H1 (cell line): ENCODE data around the gene SMIM44. TPM values are rescaled to one million over a fixed set of nuclear protein-coding genes. Genes with fewer than 3 reads are reported as not detected.

Experiments used
- CTCF ChIA-PET: fragments of 300-600 bp; sonication (Branson Sonifier 250); formaldehyde crosslinking; loops from one replicate; lab custom pipeline; 2021; ENCODE audit not compliant: partially characterized antibody; lab: Charles Lee
- POLR2A ChIA-PET: fragments of 300-600 bp; sonication (Branson Sonifier 250); formaldehyde crosslinking; loops from one replicate; lab custom pipeline; 2021; ENCODE audit warnings: inconsistent platforms; ENCODE audit not compliant: partially characterized antibody; lab: Charles Lee
- DNase-seq, 2 experiments: peaks; one replicate each; pipeline versions ENCODE4 v3.0.0 to v3.0.0-alpha.2; 2010 to 2022; ENCODE audit warnings: low spot score in 2 of 2, low read depth in 1 of 2, mixed read lengths in 1 of 2
- FAIRE-seq: peaks from 2 replicates; lab custom pipeline; 2011; peaks lifted over from hg19 to GRCh38; lab: Jason Lieb, UNC
- H2AFZ ChIP-seq: 2 replicates; pipeline ENCODE4 v1.8.1; 2012; ENCODE audit warnings: low read length, inconsistent platforms
- H2AK5ac ChIP-seq: 2 replicates; pipeline ENCODE4 v1.6.1; 2013; ENCODE audit warnings: low read depth, low read length
- H2BK120ac ChIP-seq: replicated peaks from 2 replicates; pipeline ENCODE3; 2013; ENCODE audit warnings: low read depth, low read length, inconsistent platforms
- H2BK12ac ChIP-seq: 2 replicates; pipeline ENCODE4 v1.6.1; 2013; ENCODE audit warnings: low read depth, low read length
- H2BK15ac ChIP-seq: 2 replicates; pipeline ENCODE4 v1.6.1; 2013; ENCODE audit warnings: low read length
- H2BK20ac ChIP-seq: 2 replicates; pipeline ENCODE4 v1.6.1; 2013; ENCODE audit warnings: low read length
- H2BK5ac ChIP-seq: 2 replicates; pipeline ENCODE4 v1.6.1; 2013; ENCODE audit warnings: low read depth, low read length
- H3K14ac ChIP-seq: 2 replicates; pipeline ENCODE4 v1.6.1; 2013; ENCODE audit warnings: inconsistent platforms; ENCODE audit not compliant: insufficient read length
- H3K18ac ChIP-seq: 2 replicates; pipeline ENCODE4 v1.6.1; 2013; ENCODE audit warnings: low read length; ENCODE audit errors: extremely low read depth
- H3K23ac ChIP-seq: 2 replicates; pipeline ENCODE4 v1.6.1; 2013; ENCODE audit warnings: inconsistent platforms; ENCODE audit not compliant: insufficient read length
- H3K23me2 ChIP-seq: 2 replicates; pipeline ENCODE4 v1.6.1; 2013; ENCODE audit warnings: low read depth, low read length
- H3K27ac ChIP-seq: 2 replicates; pipeline ENCODE4 v1.6.1; 2011; ENCODE audit warnings: low read depth, low read length, inconsistent platforms
- H3K27me3 ChIP-seq, 4 experiments: replicated peaks in 1 of 4; 1 replicate in 1 of 4; 2 replicates in 3 of 4; pipeline versions ENCODE4 v1.6.1 to v1.8.1; 2011 to 2013; ENCODE audit warnings: low read length in 3 of 4, mild to moderate bottlenecking in 3 of 4, inconsistent platforms in 2 of 4, mixed read lengths in 2 of 4, moderate library complexity in 1 of 4; ENCODE audit not compliant: control insufficient read depth in 3 of 4, insufficient read depth in 3 of 4; ENCODE audit errors: extremely low read depth in 1 of 4
- H3K36me3 ChIP-seq, 4 experiments: 2 replicates each; pipeline versions ENCODE4 v1.6.1 to v1.8.1; 2011 to 2013; ENCODE audit warnings: mild to moderate bottlenecking in 4 of 4, low read length in 3 of 4, moderate library complexity in 2 of 4, control low read depth in 1 of 4, inconsistent platforms in 1 of 4; ENCODE audit not compliant: insufficient read depth in 4 of 4, control insufficient read depth in 2 of 4
- H3K4ac ChIP-seq: replicated peaks from 2 replicates; pipeline ENCODE3; 2013; ENCODE audit warnings: low read length, low read depth, mixed read lengths, inconsistent platforms; ENCODE audit not compliant: insufficient read length
- H3K4me1 ChIP-seq, 4 experiments: replicated peaks in 1 of 4; 1 replicate in 1 of 4; 2 replicates in 3 of 4; pipeline versions ENCODE4 v1.6.1 to v1.8.1; 2011 to 2013; ENCODE audit warnings: low read length in 3 of 4, inconsistent platforms in 2 of 4, mixed read lengths in 1 of 4; ENCODE audit not compliant: insufficient read depth in 4 of 4, control insufficient read depth in 3 of 4
- H3K4me2 ChIP-seq, 2 experiments: 2 replicates each; pipeline versions ENCODE4 v1.6.1 to v1.8.1; 2011 to 2013; ENCODE audit warnings: low read depth in 2 of 2, low read length in 2 of 2, control low read depth in 1 of 2, inconsistent platforms in 1 of 2, mild to moderate bottlenecking in 1 of 2; ENCODE audit not compliant: insufficient read depth in 1 of 2
- H3K4me3 ChIP-seq, 4 experiments: fragments of 200-600, 300-600 bp in 1 of 4; sonication (generic), shearing (Covaris generic), sonication (Bioruptor Twin) in 1 of 4; 2 replicates each; pipeline versions ENCODE4 v1.5.1 to v1.8.1; 2011 to 2016; ENCODE audit warnings: low read length in 4 of 4, low read depth in 3 of 4, control low read depth in 2 of 4, inconsistent platforms in 2 of 4, mild to moderate bottlenecking in 2 of 4, mixed read lengths in 1 of 4, moderate library complexity in 1 of 4; ENCODE audit not compliant: insufficient read depth in 2 of 4; ENCODE audit errors: extremely low read depth in 1 of 4
- H3K56ac ChIP-seq: replicated peaks from 2 replicates; pipeline ENCODE3; 2013; ENCODE audit warnings: low read depth, mild to moderate bottlenecking, mixed read lengths, low read length, inconsistent platforms; ENCODE audit not compliant: insufficient read length
- H3K79me1 ChIP-seq: 2 replicates; pipeline ENCODE4 v1.6.1; 2013; ENCODE audit warnings: low read depth, low read length, control low read depth
- H3K79me2 ChIP-seq, 2 experiments: 2 replicates each; pipeline versions ENCODE4 v1.6.1 to v1.8.1; 2012 to 2013; ENCODE audit warnings: low read length in 2 of 2, mild to moderate bottlenecking in 2 of 2, inconsistent platforms in 1 of 2; ENCODE audit not compliant: insufficient read depth in 2 of 2, control insufficient read depth in 1 of 2
- H3K9ac ChIP-seq, 4 experiments: replicated peaks in 1 of 4; 1 replicate in 1 of 4; 2 replicates in 3 of 4; pipeline versions ENCODE4 v1.6.1 to v1.8.1; 2011 to 2013; ENCODE audit warnings: low read depth in 3 of 4, low read length in 3 of 4, control low read depth in 2 of 4, mild to moderate bottlenecking in 2 of 4, moderate library complexity in 2 of 4, inconsistent platforms in 1 of 4; ENCODE audit errors: extremely low read depth in 1 of 4
- H3K9me3 ChIP-seq, 2 experiments: 2 replicates each; pipeline versions ENCODE4 v1.6.1 to v1.8.1; 2012 to 2013; ENCODE audit warnings: mild to moderate bottlenecking in 2 of 2, moderate library complexity in 2 of 2, control low read depth in 1 of 2, inconsistent platforms in 1 of 2, low read depth in 1 of 2, low read length in 1 of 2, mixed read lengths in 1 of 2; ENCODE audit not compliant: insufficient read depth in 2 of 2
- H4K20me1 ChIP-seq, 2 experiments: replicated peaks in 1 of 2; 2 replicates each; pipeline versions ENCODE3 to v1.8.1; 2011 to 2013; ENCODE audit warnings: inconsistent platforms in 2 of 2, low read length in 2 of 2, mild to moderate bottlenecking in 1 of 2; ENCODE audit not compliant: insufficient read depth in 2 of 2, control insufficient read depth in 1 of 2
- H4K5ac ChIP-seq: 2 replicates; pipeline ENCODE4 v1.6.1; 2013; ENCODE audit warnings: low read length, low read depth, mixed read lengths, inconsistent platforms; ENCODE audit not compliant: insufficient read length
- H4K8ac ChIP-seq: 2 replicates; pipeline ENCODE4 v1.8.0; 2013; ENCODE audit warnings: mild to moderate bottlenecking, moderate library complexity, low read length, inconsistent platforms; ENCODE audit not compliant: insufficient read depth; ENCODE audit errors: extremely low read depth
- H4K91ac ChIP-seq: replicated peaks from 2 replicates; pipeline ENCODE3; 2013; ENCODE audit warnings: low read length, mixed read lengths, inconsistent platforms; ENCODE audit not compliant: insufficient read length
- E2F6 ChIP-seq: IDR thresholded peaks from 2 replicates; pipeline ENCODE4 v1.6.1; 2012; ENCODE audit warnings: inconsistent platforms
- TAF7 ChIP-seq: optimal IDR thresholded peaks from 2 replicates; pipeline ENCODE3; 2011; ENCODE audit warnings: low read depth, mild to moderate bottlenecking, inconsistent platforms, low read length, moderate library complexity, borderline replicate concordance
- WGBS, 2 experiments: shearing (Covaris generic) in 1 of 2; methylation state at CpG; one replicate each; pipeline versions ENCODE4 v1.1.6 to v1.1.7; 2013 to 2015; ENCODE audit warnings: low lambda C conversion rate in 2 of 2, mixed read lengths in 2 of 2, inconsistent platforms in 1 of 2, low coverage in 1 of 2, missing lambda C conversion rate in 1 of 2; ENCODE audit not compliant: insufficient replicate concordance in 2 of 2, insufficient coverage in 1 of 2, insufficient read length in 1 of 2; ENCODE audit errors: extremely low coverage in 1 of 2, missing lambda C conversion rate in 1 of 2; 5-methylcytosine and 5-hydroxymethylcytosine counted together
- polyA plus RNA-seq, 7 experiments: library from polyadenylated mRNA; depleted of rRNA in 3 of 7; stranded (reverse) in 5 of 7; unstranded in 2 of 7; fragments of >200 nt in 5 of 7; fragments of 200-250 nt in 2 of 7; gene quantifications; 1 replicate in 5 of 7; 2 replicates in 1 of 7; 4 replicates in 1 of 7; pipeline versions ENCODE4 v1.2.1 to v1.2.3, GENCODE V29; 2011 to 2013; ENCODE audit warnings: missing spikeins in 2 of 7, mixed read lengths in 2 of 7
- total RNA-seq: library from RNA; stranded (reverse); fragmentation: NEBNext Ultra II Directional; extraction: Animal tissue kit (Norgen Biotek cat#: 25700); gene quantifications from 2 replicates; pipeline ENCODE4 v1.2.1, GENCODE V29; 2021

The SMIM44 gene
- total and polyA plus RNA-seq, 2 of the 8 experiments (the other 6 are each of a cell fraction or from before 2014, with no cell fraction given) = not detected

GRCh38 chr19:3443840-3444694 is 39.2 kb downstream of the SMIM44 start:
- H3K36me3 ChIP-seq = no peaks in the 10 kb centered on the region
- H4K8ac ChIP-seq = no peak overlapping the region; the same call in 1 of the 2 replicates
- H2BK120ac ChIP-seq = no peak overlapping the region
- peak overlapping the region; percentile 21 for H3K4ac ChIP-seq
- H3K4me2 ChIP-seq = peak overlapping the region; percentile 29 to 61
- peak overlapping the region; percentile 93 for H4K91ac ChIP-seq
- no peaks in the 10 kb centered on the region for H3K9me3 ChIP-seq
- peak overlapping the region in 2 of 4 experiments; percentile 23 to 35; a peak in 4 of 8 replicates for H3K4me3 ChIP-seq
- peak overlapping the region; percentile 50; the same call in 1 of the 2 replicates for H2BK12ac ChIP-seq
- H2BK20ac ChIP-seq = no peak overlapping the region
- peaks cover 2% of the 10 kb centered on the region; the same call in 1 of the 2 replicates for H3K23me2 ChIP-seq
- no peak overlapping the region; the same call in 1 of the 2 replicates for H2BK5ac ChIP-seq
- no peak overlapping the region for H3K56ac ChIP-seq
- 0 out of 2 replicates have a peak overlapping the region, but pooled peaks have one; percentile 29 for H2BK15ac ChIP-seq
- no peaks in the 10 kb centered on the region for H3K79me2 ChIP-seq
- H3K27ac ChIP-seq = no peak overlapping the region; the same call in 1 of the 2 replicates
- peak in 1 of 2 experiments; percentile 82 for DNase-seq
- H2AFZ ChIP-seq = peak overlapping the region; percentile 80
- CTCF ChIA-PET = interaction anchor here (0.6 to 5.9 kb wide), 9 partner anchors 9 to 429 kb away, joined by 3 to 66 read pairs (median 4); no protein-coding TSS in a partner anchor
- no peak for FAIRE-seq
- peaks cover 3 to 15% (median 10%) of the 10 kb centered on the region in 4 experiments for H3K4me1 ChIP-seq
- 41% methylated on average over 32 of the region's 33 CpGs; no CpG with 5 or more reads in 1 of the 2 experiments for WGBS, 2 experiments
- peaks cover 0 to 5% of the 10 kb centered on the region in 2 experiments for H4K20me1 ChIP-seq
- H3K9ac ChIP-seq = no peak overlapping the region; a peak in 2 of 7 replicates
- H2AK5ac ChIP-seq = no peak overlapping the region; the same call in 1 of the 2 replicates
- H3K14ac ChIP-seq = no peak overlapping the region
- H3K23ac ChIP-seq = no peak overlapping the region
- peak overlapping the region; percentile 60; the same call in 1 of the 2 replicates for H3K18ac ChIP-seq
- H3K79me1 ChIP-seq = no peaks in the 10 kb centered on the region
- peak overlapping the region; percentile 25 for H4K5ac ChIP-seq
- POLR2A ChIA-PET = interaction anchor here (0.7 to 2.0 kb wide), 7 partner anchors 9 to 228 kb away, joined by 3 to 6 read pairs (median 4); no protein-coding TSS in a partner anchor
- H3K27me3 ChIP-seq = no peaks in the 10 kb centered on the region
- peak; percentile 36; the same call in 1 of the 2 replicates for TF ChIP-seq E2F6
- TF ChIP-seq TAF7 = no peak
